Activated CD4-positive, alpha-beta T cell treated with anti-CD3 and anti-CD28 coated beads for 4 hours (primary cell): ENCODE measurements around the gene TSPAN32.

Source experiments
- DNase-seq, 2 donors: peaks; one replicate each; pipeline ENCODE4 v3.0.0-alpha.2; 2020

Gene TSPAN32

GRCh38 chr11:2305788-2306451, 4.1 kb downstream of the TSPAN32 start:
- DNase-seq: no peak

- no peak for DNase-seq
Observed at GRCh38 chr11:2306452-2306823, 4.6 kb downstream of the TSPAN32 start.

- DNase-seq: no peak
Observed at GRCh38 chr11:2306877-2307500, 5.2 kb downstream of the TSPAN32 start.

DNA sequence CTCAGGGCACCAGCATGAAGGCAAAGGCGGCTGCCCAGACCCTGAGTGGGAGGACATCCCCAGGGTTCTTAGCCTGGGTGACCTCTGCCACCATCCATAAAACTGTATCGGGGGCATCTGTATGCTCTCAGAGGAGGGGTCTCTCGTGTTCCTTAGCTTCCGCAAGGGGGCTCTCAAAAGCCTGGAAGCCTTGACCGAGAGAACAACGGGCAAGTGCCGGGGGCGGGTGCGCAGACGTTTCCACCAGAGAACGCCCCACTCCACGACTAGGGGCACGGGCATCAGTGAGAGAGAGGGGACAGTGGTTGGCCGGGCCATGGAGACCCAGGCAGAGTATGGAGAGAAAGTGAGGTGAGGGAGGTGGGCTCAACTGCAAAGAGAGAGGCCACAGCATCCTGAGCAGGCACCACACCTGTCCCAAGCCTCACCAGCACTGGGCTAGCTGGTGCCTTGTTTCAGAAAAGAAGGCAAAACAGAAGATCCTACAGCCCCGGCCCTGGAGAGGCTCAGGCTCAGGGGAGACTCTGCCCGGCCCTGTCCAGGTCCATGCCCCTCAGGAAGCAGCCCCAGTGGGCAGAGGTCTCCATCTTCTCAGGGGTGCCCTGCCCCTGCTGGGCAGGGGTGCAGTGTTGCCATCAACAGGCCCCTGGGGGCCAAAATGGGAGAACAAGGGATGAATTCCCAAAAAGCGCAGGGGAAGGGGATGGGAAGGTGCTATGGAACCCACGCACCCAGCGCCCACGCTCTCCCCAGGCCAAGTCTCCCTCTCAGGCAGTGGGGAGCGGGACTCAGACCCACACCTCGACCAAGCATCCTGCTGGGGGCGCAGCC, 5.9 kb downstream of the TSPAN32 start:
- no peak for DNase-seq

- no peak for DNase-seq
Observed at GRCh38 chr11:2308713-2309112, 6.9 kb downstream of the TSPAN32 start.

DNA sequence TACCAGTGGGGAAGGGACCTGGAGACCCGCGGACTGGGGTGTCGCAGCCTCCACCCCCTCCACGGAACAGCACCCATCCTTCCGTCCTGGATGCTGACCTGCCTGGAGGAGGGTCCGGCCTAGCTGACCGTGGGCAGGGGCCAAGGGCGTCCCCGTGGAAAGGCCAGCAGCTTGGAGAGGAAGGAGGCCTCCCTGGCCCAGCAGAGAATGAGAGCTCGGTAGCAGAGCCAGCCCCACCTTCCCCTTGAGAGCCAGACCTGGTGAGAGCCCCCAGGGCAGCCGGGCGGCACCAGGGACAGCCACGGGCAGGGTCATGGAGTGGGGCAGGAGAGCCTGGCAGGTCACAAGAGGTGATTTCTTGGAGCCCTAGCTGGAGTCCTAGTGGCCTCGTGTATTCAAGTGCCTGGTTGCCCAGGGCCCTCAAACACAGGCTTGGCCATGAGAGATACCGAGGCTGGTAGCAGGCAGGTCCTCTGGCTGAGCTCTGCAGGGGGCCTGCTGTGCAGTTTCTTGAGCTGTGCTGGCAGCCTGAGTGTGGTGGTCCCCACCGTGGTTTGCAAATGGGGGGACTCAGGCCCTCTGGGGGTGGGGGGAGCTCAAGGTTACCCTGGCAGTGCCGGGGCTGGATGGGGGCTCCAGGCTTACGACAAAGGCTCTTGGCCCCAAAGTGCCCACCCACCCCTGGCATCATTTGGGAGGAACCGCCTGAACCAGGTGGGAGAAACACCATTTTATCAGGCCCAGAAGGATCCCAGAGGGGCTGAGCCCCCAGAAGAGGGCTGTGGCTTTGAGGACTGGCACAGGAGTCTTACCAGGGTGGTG, 7.6 kb downstream of the TSPAN32 start:
- no peak for DNase-seq

- DNase-seq: no peak
Observed at GRCh38 chr11:2310073-2310785, 8.4 kb downstream of the TSPAN32 start.

DNA sequence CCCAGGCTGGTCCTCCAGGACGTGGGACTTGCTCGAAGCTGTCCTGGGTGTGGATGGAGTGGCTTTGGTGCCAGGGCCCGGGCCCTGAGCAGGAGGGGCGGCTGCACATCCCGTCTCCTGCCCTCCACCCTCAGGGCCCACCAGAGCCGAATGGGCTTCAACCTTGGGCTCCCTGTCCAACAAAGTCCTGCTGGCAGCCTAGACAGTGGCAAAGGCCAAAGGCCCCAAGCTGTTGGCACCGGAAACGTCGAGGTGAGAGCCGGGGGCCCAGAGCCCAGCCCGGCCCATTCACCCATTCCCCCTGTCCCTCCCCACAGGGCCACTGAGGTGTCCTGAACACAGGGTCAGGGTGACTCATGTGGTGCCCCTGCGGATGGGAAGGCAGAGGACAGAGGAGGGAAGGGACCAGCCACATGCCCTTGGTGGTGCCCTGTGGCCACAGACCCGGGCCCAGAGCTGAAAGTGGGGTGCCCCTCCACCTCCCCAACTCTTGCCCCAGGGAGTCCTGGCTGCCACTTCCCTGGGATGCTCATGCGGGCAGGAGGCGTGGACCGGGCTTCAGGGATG, 9.1 kb downstream of the TSPAN32 start:
- no peak for DNase-seq

- DNase-seq: no peak
Observed at GRCh38 chr11:2311353-2312133, 9.7 kb downstream of the TSPAN32 start.

DNA sequence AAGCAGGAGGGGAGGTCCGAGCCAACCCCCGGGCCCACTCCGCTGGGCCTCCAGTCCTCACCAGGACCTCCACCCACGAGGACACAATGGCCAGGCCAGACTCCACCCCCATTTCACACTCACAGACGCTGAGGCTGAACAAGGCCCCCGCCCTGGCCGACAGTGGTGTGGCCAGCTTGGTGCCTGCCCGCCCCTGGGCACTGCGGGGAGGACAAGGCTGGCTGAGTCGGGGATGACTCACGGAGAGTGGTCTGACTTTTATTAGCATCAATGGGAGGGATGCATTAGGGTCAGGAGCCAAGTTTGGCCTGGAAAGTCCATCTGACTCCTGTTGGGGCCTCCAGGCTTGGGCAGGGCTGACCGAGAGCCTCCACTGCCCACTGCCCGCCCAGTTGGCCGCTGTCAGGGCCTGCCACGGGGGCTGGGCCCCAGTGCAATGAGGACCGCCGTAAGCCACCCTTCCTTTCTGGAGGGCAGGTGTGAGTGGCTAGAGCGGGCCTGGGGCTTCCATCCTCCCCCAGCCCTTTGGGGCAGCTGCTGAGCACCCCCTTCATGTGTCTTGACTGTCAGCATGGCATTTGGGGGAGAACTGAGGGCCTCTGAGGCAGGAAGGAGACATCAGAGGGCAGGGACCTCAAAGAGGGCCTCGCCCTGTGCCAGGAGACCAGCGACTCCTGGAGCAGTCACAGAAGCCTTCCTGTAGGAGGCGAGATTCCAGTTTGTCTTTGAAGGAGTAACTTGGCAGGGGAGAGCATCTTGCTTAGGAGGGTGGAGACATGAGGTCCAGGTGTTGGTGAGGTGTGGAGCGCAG, 10.6 kb downstream of the TSPAN32 start:
- DNase-seq: no peak

GRCh38 chr11:2313051-2313951, 11.5 kb downstream of the TSPAN32 start:
- DNase-seq: no peak

DNA sequence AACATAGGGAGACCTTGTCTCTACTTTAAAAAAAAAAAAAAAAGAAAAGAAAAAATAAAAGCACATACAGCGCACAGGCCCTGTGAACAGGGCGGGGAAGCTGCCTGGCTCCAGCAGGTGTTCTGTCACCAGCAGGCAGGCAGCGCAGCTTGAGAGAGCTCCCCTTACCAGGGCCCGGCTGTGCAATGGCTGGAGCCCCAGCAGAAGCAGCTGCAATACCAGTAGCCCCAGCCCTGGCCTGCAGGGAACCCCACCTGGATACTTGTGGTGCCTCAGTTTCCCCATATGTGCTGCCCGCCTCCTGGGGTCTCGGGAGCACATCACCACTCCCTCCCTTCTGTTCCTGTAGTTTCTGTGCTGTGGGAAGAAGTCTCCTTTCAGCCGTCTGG, 12.3 kb downstream of the TSPAN32 start:
- DNase-seq: no peak

DNA sequence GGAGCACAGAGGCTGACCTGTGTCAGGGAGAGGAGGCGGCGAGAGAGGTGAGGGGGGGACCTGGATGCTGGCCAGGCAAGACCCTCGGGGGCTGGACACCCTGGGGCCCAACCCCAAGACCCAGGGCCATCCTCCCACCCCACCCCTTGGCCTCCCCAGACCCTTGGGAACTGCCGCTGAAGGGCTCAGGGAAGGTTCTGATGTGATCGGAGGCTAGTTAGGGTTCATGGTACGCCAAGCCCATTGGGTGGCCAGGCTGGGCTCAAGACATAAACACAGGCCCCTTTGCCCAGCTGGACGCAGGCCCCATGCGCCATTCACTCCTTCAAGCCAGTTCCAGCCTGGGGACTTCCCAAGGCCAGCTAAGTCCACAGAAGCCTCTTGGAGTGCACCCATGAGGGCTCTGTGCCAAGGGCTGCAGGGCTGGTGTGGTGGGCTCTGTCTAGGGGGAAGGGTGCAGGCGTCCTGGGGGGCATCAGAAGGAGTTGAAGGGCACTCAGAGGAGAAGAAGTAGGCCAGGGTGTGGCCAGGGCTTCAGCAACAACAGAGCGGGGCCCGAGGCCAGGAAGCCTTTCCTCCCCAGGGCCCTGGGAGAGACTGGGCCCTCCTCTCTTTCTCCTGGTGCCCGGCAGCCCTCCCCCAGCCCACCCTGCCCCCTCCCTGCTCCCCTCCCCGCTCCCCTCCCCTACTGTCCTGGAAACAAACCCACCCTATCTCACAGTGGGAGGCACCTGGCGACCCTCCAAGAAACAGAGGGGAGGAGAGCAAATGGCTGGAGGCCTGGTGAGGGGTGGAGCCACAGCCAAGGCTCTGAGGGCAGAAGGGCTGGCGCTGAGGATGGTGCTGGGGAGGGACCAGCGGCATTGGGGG, 12.9 kb downstream of the TSPAN32 start:
- no peak for DNase-seq

DNA sequence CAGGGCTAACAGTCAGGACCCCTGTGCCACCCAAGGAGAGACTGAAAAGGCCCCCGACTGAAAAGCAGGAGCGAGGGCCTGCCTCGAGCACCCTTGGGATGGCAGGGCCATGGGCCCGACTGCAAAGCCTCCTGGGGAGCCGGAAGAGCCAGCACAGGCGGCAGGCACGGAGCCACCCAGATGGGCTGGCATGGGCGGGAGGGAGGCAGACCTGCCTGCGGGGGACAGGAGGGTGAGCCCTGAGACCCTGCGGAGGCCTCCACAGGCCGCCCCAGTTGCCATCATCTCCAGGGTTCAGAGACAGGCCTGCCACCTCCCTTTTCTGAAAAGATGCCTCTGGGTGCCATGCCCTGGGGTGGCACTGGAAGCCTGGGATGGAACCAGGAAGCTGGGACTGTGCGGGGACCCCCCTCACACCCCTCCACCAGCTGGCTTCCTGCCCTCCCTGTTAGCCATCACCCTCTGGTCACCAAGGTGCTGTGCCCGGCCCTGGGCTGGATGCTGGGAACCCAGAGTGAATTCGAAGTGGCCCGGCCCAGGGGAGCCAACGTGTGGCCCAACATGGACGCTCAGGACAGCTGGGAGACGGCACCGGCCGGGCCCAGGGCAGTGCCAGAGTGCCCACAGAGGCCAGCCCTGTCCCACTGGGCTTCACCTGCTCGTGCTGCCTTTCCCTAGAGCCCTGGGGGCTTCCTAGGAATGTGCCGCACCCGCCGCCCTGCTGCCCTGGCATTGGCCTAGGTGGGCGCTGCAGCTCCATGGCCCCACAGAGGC, 13.8 kb downstream of the TSPAN32 start:
- DNase-seq: no peak

GRCh38 chr11:2316169-2316962, 14.6 kb downstream of the TSPAN32 start:
- no peak for DNase-seq

DNA sequence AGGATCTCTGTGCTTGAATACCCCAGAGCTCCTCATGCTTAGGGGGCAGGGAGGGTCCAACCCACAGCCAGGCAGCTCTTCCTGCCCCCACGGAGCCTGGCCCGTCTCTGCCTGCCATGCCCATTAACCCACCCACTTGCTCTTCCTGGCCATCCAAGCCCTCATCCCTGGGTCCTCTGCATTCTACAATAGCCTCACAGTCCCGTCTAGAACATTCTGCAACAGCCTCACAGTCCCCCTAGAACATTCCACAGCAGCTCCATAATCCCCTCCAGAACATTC, 15.1 kb downstream of the TSPAN32 start:
- DNase-seq: no peak
